CD8-positive, alpha-beta memory T cell (primary cell): Measurements from ENCODE around the gene RAB11FIP2. TPM values are rescaled to one million over a fixed set of nuclear protein-coding genes. Genes with fewer than 3 reads are reported as not detected.
A peak's percentile ranks its signal among the peaks of the same experiment; 100 is the strongest.

Source experiments
- CTCF ChIA-PET: fragments of 350-600 bp; sonication (Branson Sonifier 250); formaldehyde crosslinking; loops from one replicate; lab custom pipeline; 2021; ENCODE audit warnings: antibody characterized with exemption; lab: Charles Lee
- POLR2A ChIA-PET: fragments of 350-600 bp; sonication (Branson Sonifier 250); formaldehyde crosslinking; loops from one replicate; lab custom pipeline; 2021; ENCODE audit warnings: antibody characterized with exemption; lab: Charles Lee
- DNase-seq, 5 donors: peaks; one replicate each; pipeline versions ENCODE4 v3.0.0 to v3.0.0-alpha.2; 2020 to 2022; ENCODE audit warnings: mixed read lengths in 1 of 5
- H3K27ac ChIP-seq: one replicate; pipeline ENCODE4 v1.7.0; 2013; ENCODE audit warnings: low read depth, mild to moderate bottlenecking, low read length, moderate library complexity
- H3K27me3 ChIP-seq: 2 replicates; pipeline ENCODE4 v1.7.0; 2013; ENCODE audit warnings: low read length, mild to moderate bottlenecking; ENCODE audit not compliant: insufficient read depth, poor library complexity, severe bottlenecking
- H3K36me3 ChIP-seq: 2 replicates; pipeline ENCODE4 v1.7.0; 2013; ENCODE audit warnings: mild to moderate bottlenecking, low read length, moderate library complexity; ENCODE audit not compliant: insufficient read depth
- H3K4me1 ChIP-seq: 2 replicates; pipeline ENCODE4 v1.7.0; 2013; ENCODE audit warnings: mild to moderate bottlenecking, low read length, moderate library complexity; ENCODE audit not compliant: insufficient read depth
- H3K4me3 ChIP-seq: 2 replicates; pipeline ENCODE4 v1.7.0; 2013; ENCODE audit warnings: mild to moderate bottlenecking, low read length
- H3K9me3 ChIP-seq: 2 replicates; pipeline ENCODE4 v1.7.0; 2013; ENCODE audit warnings: mild to moderate bottlenecking, low read length
- H3K27ac Mint-ChIP-seq, 8 donors: one replicate each; pipeline ENCODE4 v1.8.0; 2020 to 2021; ENCODE audit warnings: mixed read lengths in 8 of 8, mild to moderate bottlenecking in 6 of 8, inconsistent platforms in 3 of 8, moderate library complexity in 3 of 8
- H3K27me3 Mint-ChIP-seq, 2 donors: one replicate each; pipeline ENCODE4 v1.8.0; 2020 to 2021; ENCODE audit warnings: mixed read lengths in 2 of 2, mild to moderate bottlenecking in 1 of 2, moderate library complexity in 1 of 2
- H3K36me3 Mint-ChIP-seq, 3 donors: one replicate each; pipeline ENCODE4 v1.8.0; 2020 to 2021; ENCODE audit warnings: mixed read lengths in 3 of 3, inconsistent platforms in 1 of 3, mild to moderate bottlenecking in 1 of 3
- H3K4me1 Mint-ChIP-seq, 3 donors: one replicate each; pipeline ENCODE4 v1.8.0; 2020 to 2021; ENCODE audit warnings: mixed read lengths in 3 of 3, inconsistent platforms in 1 of 3, mild to moderate bottlenecking in 1 of 3
- H3K4me3 Mint-ChIP-seq, 7 donors: one replicate each; pipeline ENCODE4 v1.8.0; 2020 to 2021; ENCODE audit warnings: mixed read lengths in 7 of 7, mild to moderate bottlenecking in 6 of 7, moderate library complexity in 4 of 7, inconsistent platforms in 2 of 7
- H3K9me3 Mint-ChIP-seq, 5 donors: one replicate each; pipeline ENCODE4 v1.8.0; 2020 to 2022; ENCODE audit warnings: mixed read lengths in 5 of 5, mild to moderate bottlenecking in 3 of 5, moderate library complexity in 2 of 5, inconsistent platforms in 1 of 5
- polyA plus RNA-seq: library from polyadenylated mRNA; unstranded; fragments of 300-500 nt; fragmentation: Illumina TruSeq; gene quantifications from one replicate; pipeline ENCODE4 v1.2.3, GENCODE V29; 2021
- total RNA-seq, 2 experiments: library from RNA; stranded (reverse); gene quantifications; one replicate each; pipeline ENCODE4 v1.2.3, GENCODE V29; 2021

RAB11FIP2 gene
- total and polyA plus RNA-seq, 3 experiments from 2014 or later, result 9.8 to 10.5 (median 10.1) TPM

DNA sequence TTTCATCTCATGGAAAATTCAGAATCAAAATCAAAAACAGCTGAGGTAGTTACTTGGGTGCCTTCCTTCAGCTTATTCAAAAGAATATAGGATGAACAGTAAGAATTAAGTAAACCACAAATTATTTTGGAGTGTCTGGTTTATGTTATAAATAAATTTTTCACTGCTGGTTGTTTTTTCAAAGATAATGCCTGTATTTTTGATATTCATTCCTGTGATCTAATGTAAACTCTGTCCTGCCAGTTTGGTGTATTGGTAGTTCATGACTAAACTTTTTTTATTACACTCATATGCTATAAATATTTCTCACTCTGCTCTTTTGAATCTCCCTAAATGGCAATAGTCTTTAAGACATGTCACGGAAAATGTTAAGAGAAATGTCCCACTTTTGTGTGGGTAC lies 11.6 kb upstream of the RAB11FIP2 start:
- peaks cover 4% of the 10 kb centered on the region for H3K27me3 ChIP-seq
- Mint-ChIP-seq H3K27ac (no peak overlapping the region), H3K4me3 (no peak overlapping the region), H3K27me3 (peaks cover 0 to 35% of the 10 kb centered on the region in 2 donors), H3K36me3 (no peaks in the 10 kb centered on the region), H3K9me3 (no peaks in the 10 kb centered on the region), H3K4me1 (no peaks in the 10 kb centered on the region)
- ChIA-PET CTCF (no interaction called here), POLR2A (no interaction called here)
- H3K27ac ChIP-seq, result no peak overlapping the region
- no peaks in the 10 kb centered on the region for H3K4me1 ChIP-seq
- H3K9me3 ChIP-seq, result no peaks in the 10 kb centered on the region
- DNase-seq, result no peak
- H3K4me3 ChIP-seq, result no peak overlapping the region
- no peaks in the 10 kb centered on the region for H3K36me3 ChIP-seq

- no peaks in the 10 kb centered on the region for H3K9me3 Mint-ChIP-seq
- DNase-seq, result no peak
- peaks cover 0 to 29% of the 10 kb centered on the region in 2 donors for H3K27me3 Mint-ChIP-seq
- no peaks in the 10 kb centered on the region for H3K36me3 ChIP-seq
- no peak overlapping the region for H3K4me3 Mint-ChIP-seq
- H3K27ac ChIP-seq, result no peak overlapping the region
- H3K27ac Mint-ChIP-seq, result no peak overlapping the region
- no peaks in the 10 kb centered on the region for H3K36me3 Mint-ChIP-seq
- H3K4me3 ChIP-seq, result no peak overlapping the region
- no peaks in the 10 kb centered on the region for H3K9me3 ChIP-seq
- ChIA-PET CTCF (no interaction called here), POLR2A (no interaction called here)
- H3K4me1 ChIP-seq, result no peaks in the 10 kb centered on the region
- H3K4me1 Mint-ChIP-seq, result no peaks in the 10 kb centered on the region
- H3K27me3 ChIP-seq, result peaks cover 4% of the 10 kb centered on the region
These were observed 10.6 kb upstream of the RAB11FIP2 start for GRCh38 chr10:118057361-118057760.

DNA sequence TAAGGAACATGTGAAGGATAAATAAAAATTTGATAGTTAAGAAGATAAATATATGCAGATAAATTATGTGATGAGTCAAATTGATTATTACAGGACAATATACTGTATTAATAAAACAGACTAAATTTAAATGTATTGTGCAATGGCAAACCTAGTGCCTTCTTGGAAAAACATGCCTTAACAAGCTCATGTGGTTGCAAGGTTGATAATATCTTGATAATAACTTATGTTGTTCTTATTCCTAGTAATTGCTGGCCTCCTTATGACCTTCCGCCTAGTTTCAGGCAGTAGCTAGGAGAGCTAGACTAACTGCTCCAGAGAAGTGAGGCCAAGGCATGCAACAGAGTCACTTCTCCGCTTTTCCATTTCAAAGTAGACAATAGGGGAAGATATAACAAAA lies 7.6 kb upstream of the RAB11FIP2 start:
- H3K4me1 Mint-ChIP-seq, result no peaks in the 10 kb centered on the region
- DNase-seq, result no peak
- Histone ChIP-seq H3K27ac (no peak overlapping the region), H3K4me1 (no peaks in the 10 kb centered on the region), H3K27me3 (no peaks in the 10 kb centered on the region), H3K36me3 (no peaks in the 10 kb centered on the region), H3K4me3 (no peak overlapping the region), H3K9me3 (no peaks in the 10 kb centered on the region)
- H3K36me3 Mint-ChIP-seq, result no peaks in the 10 kb centered on the region
- H3K4me3 Mint-ChIP-seq, result no peak overlapping the region
- H3K27ac Mint-ChIP-seq, result no peak overlapping the region
- H3K9me3 Mint-ChIP-seq, result no peaks in the 10 kb centered on the region
- POLR2A ChIA-PET, result no interaction called here
- H3K27me3 Mint-ChIP-seq, result peaks cover 0 to 12% of the 10 kb centered on the region in 2 donors
- CTCF ChIA-PET, result no interaction called here

DNA sequence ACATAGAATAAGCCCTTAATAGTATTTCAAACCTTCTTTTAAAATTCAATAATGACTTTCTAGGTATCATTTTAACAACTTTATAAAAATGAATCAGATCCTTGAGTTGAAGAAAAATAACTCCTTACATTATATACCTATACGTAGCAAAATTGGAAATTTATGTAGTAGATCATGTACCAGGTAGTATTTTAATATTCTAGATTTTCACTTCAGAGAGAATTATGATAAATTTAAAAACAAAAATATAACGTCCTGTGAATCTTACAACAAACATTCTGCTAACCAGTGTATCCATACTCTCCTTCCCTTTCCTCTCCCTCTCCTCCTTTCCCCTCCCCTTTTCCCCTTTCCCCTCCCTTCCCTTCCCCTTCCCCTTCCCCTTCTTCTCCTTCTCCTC lies 6.1 kb upstream of the RAB11FIP2 start:
- Mint-ChIP-seq H3K9me3 (no peaks in the 10 kb centered on the region), H3K4me1 (no peaks in the 10 kb centered on the region), H3K36me3 (no peaks in the 10 kb centered on the region), H3K4me3 (no peak overlapping the region), H3K27me3 (peaks cover 0 to 5% of the 10 kb centered on the region in 2 donors), H3K27ac (no peak overlapping the region)
- H3K9me3 ChIP-seq, result no peaks in the 10 kb centered on the region
- DNase-seq, result no peak
- POLR2A ChIA-PET, result no interaction called here
- CTCF ChIA-PET, result no interaction called here
- H3K4me3 ChIP-seq, result no peak overlapping the region
- H3K27ac ChIP-seq, result no peak overlapping the region
- no peaks in the 10 kb centered on the region for H3K27me3 ChIP-seq
- H3K36me3 ChIP-seq, result no peaks in the 10 kb centered on the region
- H3K4me1 ChIP-seq, result no peaks in the 10 kb centered on the region

- no peaks in the 10 kb centered on the region for H3K27me3 Mint-ChIP-seq
- H3K9me3 Mint-ChIP-seq, result no peaks in the 10 kb centered on the region
- POLR2A ChIA-PET, result no interaction called here
- CTCF ChIA-PET, result no interaction called here
- H3K36me3 ChIP-seq, result no peaks in the 10 kb centered on the region
- H3K27ac Mint-ChIP-seq, result peak overlapping the region in 3 of 8 donors; percentile 57 to 76 (median 67)
- H3K4me3 Mint-ChIP-seq, result peak overlapping the region; percentile 86 to 95 (median 91)
- H3K4me3 ChIP-seq, result no peak overlapping the region
- H3K4me1 ChIP-seq, result peaks cover 27% of the 10 kb centered on the region
- no peak for DNase-seq
- H3K27me3 ChIP-seq, result no peaks in the 10 kb centered on the region
- H3K36me3 Mint-ChIP-seq, result peaks cover 0 to 2% (median 0%) of the 10 kb centered on the region in 3 donors
- peaks cover 31 to 40% (median 38%) of the 10 kb centered on the region in 3 donors for H3K4me1 Mint-ChIP-seq
- no peaks in the 10 kb centered on the region for H3K9me3 ChIP-seq
- no peak overlapping the region for H3K27ac ChIP-seq
These were observed 1.1 kb upstream of the RAB11FIP2 start for GRCh38 chr10:118047880-118048279.

GRCh38 chr10:118047157-118047719 lies 497 bp upstream of the RAB11FIP2 start:
- ChIA-PET POLR2A (no interaction called here), CTCF (no interaction called here)
- no peaks in the 10 kb centered on the region for H3K9me3 Mint-ChIP-seq
- no peaks in the 10 kb centered on the region for H3K36me3 ChIP-seq
- no peaks in the 10 kb centered on the region for H3K27me3 ChIP-seq
- peak overlapping the region in 7 of 8 donors; percentile 57 to 91 (median 76) for H3K27ac Mint-ChIP-seq
- peak in 1 of 5 donors; percentile 6 for DNase-seq
- H3K27ac ChIP-seq, result peak overlapping the region; percentile 58
- no peaks in the 10 kb centered on the region for H3K9me3 ChIP-seq
- H3K4me1 Mint-ChIP-seq, result peaks cover 35 to 46% (median 45%) of the 10 kb centered on the region in 3 donors
- peak overlapping the region; percentile 81 for H3K4me3 ChIP-seq
- H3K4me3 Mint-ChIP-seq, result peak overlapping the region; percentile 86 to 95 (median 91)
- H3K36me3 Mint-ChIP-seq, result peaks cover 0 to 2% (median 0%) of the 10 kb centered on the region in 3 donors
- no peaks in the 10 kb centered on the region for H3K27me3 Mint-ChIP-seq
- H3K4me1 ChIP-seq, result peaks cover 27% of the 10 kb centered on the region

DNA sequence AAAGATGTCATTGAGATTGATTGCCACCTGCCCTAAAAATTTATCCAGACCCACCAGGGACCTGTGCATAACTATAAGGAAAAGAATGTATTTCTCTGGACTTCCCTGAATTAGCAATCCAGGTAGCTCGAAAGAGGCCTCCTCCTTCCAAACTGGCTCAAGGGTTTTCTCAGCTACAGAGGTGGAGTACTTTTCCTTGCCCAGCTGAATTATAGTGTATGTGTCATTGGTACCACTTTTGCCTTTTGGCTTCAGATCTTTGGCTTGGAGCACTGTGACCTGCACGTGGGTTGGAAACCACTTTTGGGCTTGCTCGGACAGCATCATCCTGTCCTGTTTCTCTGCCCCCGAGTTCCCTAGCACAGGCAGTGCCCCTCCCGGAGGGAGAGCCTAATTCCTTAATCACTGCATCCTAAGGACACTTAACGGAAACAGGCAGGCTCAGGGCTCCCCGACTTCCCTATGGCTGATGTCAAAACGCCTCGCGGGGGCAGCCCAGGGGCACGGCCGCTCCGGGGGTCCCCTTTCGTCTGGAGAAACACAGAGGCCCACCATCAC lies 825 bp downstream of the RAB11FIP2 start:
- Histone ChIP-seq H3K27ac (peak overlapping the region; percentile 58), H3K27me3 (no peaks in the 10 kb centered on the region), H3K9me3 (no peaks in the 10 kb centered on the region), H3K4me1 (peaks cover 27% of the 10 kb centered on the region), H3K36me3 (no peaks in the 10 kb centered on the region), H3K4me3 (peak overlapping the region; percentile 81)
- peak overlapping the region; percentile 89 to 95 (median 91) for H3K4me3 Mint-ChIP-seq
- H3K9me3 Mint-ChIP-seq, result no peaks in the 10 kb centered on the region
- peak overlapping the region; percentile 67 to 96 (median 84) for H3K27ac Mint-ChIP-seq
- peaks cover 41 to 57% (median 55%) of the 10 kb centered on the region in 3 donors for H3K4me1 Mint-ChIP-seq
- POLR2A ChIA-PET, result no interaction called here
- CTCF ChIA-PET, result no interaction called here
- H3K27me3 Mint-ChIP-seq, result no peaks in the 10 kb centered on the region
- peaks cover 0 to 2% (median 0%) of the 10 kb centered on the region in 3 donors for H3K36me3 Mint-ChIP-seq
- peak in 4 of 5 donors; percentile 19 to 54 (median 23) for DNase-seq

- Histone ChIP-seq H3K27me3 (no peaks in the 10 kb centered on the region), H3K27ac (peak overlapping the region; percentile 58), H3K36me3 (no peaks in the 10 kb centered on the region), H3K4me3 (peak overlapping the region; percentile 81), H3K9me3 (no peaks in the 10 kb centered on the region), H3K4me1 (peaks cover 27% of the 10 kb centered on the region)
- H3K27me3 Mint-ChIP-seq, result no peaks in the 10 kb centered on the region
- DNase-seq, result no peak
- CTCF ChIA-PET, result no interaction called here
- H3K4me3 Mint-ChIP-seq, result peak overlapping the region; percentile 89 to 95 (median 91)
- H3K36me3 Mint-ChIP-seq, result peaks cover 0 to 3% (median 1%) of the 10 kb centered on the region in 3 donors
- no peaks in the 10 kb centered on the region for H3K9me3 Mint-ChIP-seq
- H3K27ac Mint-ChIP-seq, result peak overlapping the region; percentile 46 to 96 (median 84)
- POLR2A ChIA-PET, result no interaction called here
- peaks cover 42 to 63% (median 61%) of the 10 kb centered on the region in 3 donors for H3K4me1 Mint-ChIP-seq
These were observed 1.4 kb downstream of the RAB11FIP2 start for GRCh38 chr10:118045158-118045836.
